Vagina (tissue), 2 donors: ENCODE data around the gene ADGRL3.

Experiments used
- POLR2A ChIP-seq, 2 donors: fragments of 450-650 bp; IDR thresholded peaks; one replicate each; pipeline ENCODE4 v1.6.1; 2017; ENCODE audit warnings: antibody characterized with exemption in 2 of 2, mild to moderate bottlenecking in 2 of 2, moderate library complexity in 2 of 2
- POLR2AphosphoS5 ChIP-seq, 2 donors: sonication (generic); formaldehyde crosslinking; IDR thresholded peaks; one replicate each; pipeline ENCODE4 v1.9.0; 2017; ENCODE audit warnings: antibody characterized with exemption in 2 of 2, mild to moderate bottlenecking in 2 of 2, low read depth in 1 of 2; ENCODE audit not compliant: insufficient read depth in 1 of 2
- TF ChIP-seq, protein P1 (sequence below), 3 experiments: fragments of 450-650 bp in 2 of 3; fragments of 200-600 bp in 1 of 3; sonication (generic) in 1 of 3; IDR thresholded peaks; one replicate each; pipeline ENCODE4 v1.5.1; 2017 to 2019; ENCODE audit warnings: antibody characterized with exemption in 3 of 3, mild to moderate bottlenecking in 2 of 3, moderate library complexity in 2 of 3

DNA sequence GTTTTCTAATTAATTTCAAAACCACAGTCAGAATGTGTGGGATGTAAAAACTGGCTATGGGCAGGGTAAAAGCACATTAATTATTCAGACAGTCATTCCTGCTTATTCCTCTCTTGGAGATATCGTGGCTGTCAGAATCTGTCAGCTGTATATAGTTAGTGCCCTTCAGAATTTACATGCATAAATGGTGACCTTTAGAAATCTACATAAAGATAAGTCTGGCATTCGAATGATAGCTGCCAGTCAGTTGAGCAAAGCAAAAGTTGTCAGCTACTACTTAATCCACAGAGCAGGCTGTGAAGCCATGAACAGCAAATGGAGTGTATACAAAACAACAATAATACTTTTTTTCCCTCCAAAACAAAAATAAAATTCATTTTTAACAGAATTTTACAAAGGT, 189.5 kb downstream of the ADGRL3 start:
- TF ChIP-seq, protein P1, sequence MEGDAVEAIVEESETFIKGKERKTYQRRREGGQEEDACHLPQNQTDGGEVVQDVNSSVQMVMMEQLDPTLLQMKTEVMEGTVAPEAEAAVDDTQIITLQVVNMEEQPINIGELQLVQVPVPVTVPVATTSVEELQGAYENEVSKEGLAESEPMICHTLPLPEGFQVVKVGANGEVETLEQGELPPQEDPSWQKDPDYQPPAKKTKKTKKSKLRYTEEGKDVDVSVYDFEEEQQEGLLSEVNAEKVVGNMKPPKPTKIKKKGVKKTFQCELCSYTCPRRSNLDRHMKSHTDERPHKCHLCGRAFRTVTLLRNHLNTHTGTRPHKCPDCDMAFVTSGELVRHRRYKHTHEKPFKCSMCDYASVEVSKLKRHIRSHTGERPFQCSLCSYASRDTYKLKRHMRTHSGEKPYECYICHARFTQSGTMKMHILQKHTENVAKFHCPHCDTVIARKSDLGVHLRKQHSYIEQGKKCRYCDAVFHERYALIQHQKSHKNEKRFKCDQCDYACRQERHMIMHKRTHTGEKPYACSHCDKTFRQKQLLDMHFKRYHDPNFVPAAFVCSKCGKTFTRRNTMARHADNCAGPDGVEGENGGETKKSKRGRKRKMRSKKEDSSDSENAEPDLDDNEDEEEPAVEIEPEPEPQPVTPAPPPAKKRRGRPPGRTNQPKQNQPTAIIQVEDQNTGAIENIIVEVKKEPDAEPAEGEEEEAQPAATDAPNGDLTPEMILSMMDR (IDR thresholded peaks at IDR 0.05), result no peak
- no peak for TF ChIP-seq POLR2A (IDR thresholded peaks at IDR 0.05)
- no peak for TF ChIP-seq POLR2AphosphoS5 (IDR thresholded peaks at IDR 0.05; ENCODE audit: insufficient read depth in 1 of 2, low read depth in 1 of 2)
